ENCODE results near the gene WLS. TPM values are rescaled to one million over a fixed set of nuclear protein-coding genes. Genes with fewer than 3 reads are reported as not detected.

WLS gene
- total RNA-seq, 4 donors from 2014 or later: 44.1 to 160 (median 76.8) TPM

DNA sequence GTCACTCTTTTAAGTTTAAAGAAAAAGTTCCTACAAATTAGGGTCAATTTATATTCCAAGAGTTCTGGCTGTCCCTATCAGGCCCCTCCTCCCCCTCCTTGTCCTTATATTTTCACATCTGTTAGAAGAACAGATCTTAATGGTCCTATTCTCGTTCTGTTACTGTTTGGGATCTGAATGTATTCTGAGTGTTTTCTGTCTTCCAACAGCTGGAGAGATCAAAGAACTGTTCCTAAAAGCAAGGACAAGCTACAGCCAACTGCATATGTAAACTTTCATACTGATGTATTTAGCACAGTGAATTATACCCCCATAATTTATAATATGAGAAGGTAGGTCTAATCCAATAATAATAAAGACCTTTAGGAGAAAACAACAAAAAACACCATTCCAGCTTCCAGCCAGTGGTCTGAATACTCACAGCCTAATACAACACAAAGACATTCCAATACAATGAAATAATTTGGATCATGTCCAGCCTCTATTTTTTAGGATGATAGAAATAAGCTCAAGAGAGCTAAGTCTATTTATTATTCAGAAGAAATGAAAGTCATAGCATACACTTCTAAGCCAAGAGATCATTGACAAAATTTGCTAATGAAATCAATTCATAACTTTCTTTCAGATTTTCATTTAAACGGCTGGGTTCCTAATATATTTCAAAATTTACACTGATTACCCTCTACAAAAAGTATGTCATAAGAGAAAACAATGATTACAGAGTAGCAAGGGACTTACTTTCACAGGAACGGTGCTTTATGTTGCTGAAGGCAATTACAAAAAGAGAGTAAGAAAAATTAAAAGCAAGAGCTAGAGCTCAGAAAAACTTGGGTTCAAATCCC lies 25.3 kb downstream of the WLS start:
- no peak for TF ChIP-seq POLR2A (IDR thresholded peaks at IDR 0.05)
- TF ChIP-seq, protein P1, sequence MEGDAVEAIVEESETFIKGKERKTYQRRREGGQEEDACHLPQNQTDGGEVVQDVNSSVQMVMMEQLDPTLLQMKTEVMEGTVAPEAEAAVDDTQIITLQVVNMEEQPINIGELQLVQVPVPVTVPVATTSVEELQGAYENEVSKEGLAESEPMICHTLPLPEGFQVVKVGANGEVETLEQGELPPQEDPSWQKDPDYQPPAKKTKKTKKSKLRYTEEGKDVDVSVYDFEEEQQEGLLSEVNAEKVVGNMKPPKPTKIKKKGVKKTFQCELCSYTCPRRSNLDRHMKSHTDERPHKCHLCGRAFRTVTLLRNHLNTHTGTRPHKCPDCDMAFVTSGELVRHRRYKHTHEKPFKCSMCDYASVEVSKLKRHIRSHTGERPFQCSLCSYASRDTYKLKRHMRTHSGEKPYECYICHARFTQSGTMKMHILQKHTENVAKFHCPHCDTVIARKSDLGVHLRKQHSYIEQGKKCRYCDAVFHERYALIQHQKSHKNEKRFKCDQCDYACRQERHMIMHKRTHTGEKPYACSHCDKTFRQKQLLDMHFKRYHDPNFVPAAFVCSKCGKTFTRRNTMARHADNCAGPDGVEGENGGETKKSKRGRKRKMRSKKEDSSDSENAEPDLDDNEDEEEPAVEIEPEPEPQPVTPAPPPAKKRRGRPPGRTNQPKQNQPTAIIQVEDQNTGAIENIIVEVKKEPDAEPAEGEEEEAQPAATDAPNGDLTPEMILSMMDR (IDR thresholded peaks at IDR 0.05): no peak
- Histone ChIP-seq H3K4me1 (no peaks in the 10 kb centered on the region), H3K36me3 (no peaks in the 10 kb centered on the region), H3K4me3 (no peak overlapping the region), H3K27ac (no peak overlapping the region), H3K9me3 (no peaks in the 10 kb centered on the region), H3K27me3 (no peaks in the 10 kb centered on the region)
- intact Hi-C loops (cut with DNase I; ENCODE audit: low total_unique reads): no loop called here
- no peak for DNase-seq

DNA sequence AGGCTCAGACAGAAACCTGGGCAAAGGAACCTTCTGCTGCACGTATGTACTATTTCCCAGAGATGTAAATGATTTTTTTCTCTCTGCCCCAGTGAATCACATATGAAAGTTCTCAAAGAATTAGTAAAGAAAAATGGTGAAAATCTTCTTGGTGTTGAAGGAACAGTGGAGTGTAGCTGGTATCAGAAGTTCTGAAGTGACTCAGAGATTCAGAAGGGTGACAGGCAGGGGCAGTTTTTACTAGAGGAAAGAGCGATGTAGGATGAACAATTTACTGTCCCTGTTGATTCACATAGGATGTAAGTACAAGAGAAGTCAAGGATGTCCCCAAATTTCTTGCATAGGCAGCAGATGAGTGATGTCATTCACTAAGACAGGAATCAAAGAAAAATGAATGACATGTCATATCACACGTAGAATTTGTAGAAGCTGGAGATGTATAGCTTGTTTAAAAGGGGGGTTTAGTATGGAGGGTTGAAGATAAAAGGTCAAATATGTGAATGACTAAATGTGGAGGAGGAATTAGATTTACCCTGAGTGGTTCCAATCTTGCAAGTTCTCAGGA lies 26.4 kb downstream of the WLS start:
- Histone ChIP-seq H3K36me3 (no peaks in the 10 kb centered on the region), H3K4me1 (no peaks in the 10 kb centered on the region), H3K27ac (no peak overlapping the region), H3K4me3 (no peak overlapping the region), H3K9me3 (no peaks in the 10 kb centered on the region), H3K27me3 (no peaks in the 10 kb centered on the region)
- TF ChIP-seq, protein P1 (IDR thresholded peaks at IDR 0.05): no peak
- TF ChIP-seq POLR2A (IDR thresholded peaks at IDR 0.05): no peak
- DNase-seq: no peak
- intact Hi-C loops (cut with DNase I; ENCODE audit: low total_unique reads): no loop called here

DNA sequence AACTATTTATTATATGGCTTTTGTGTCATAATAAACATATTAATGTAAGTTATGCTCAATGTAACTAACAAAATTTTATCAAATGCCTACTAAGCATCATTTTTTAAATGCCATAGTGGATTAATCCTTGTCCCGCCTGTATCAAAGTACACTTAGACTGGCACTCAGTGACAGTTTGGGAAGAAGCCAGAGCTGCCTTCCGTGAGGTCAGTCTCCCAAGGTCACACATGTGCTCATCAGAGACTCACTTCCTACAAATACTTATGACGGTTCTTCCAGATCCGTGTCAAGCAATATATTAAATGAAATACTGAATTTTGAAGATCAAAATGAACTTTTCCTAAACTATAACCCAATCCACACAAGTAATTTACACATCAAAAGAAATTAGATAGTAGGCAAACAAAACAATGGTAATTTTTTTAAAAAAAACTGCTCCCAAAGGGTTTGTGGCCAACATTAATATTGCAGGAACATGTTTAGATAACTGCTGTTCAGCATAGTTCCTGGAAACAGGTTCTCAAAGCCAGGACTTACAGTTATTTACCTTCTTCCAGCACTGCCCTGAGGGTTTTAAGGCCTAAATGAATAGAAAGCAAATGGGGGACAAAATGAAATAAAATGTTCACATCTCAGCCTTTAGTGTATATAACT lies 27.2 kb downstream of the WLS start:
- no peaks in the 10 kb centered on the region for H3K4me1 ChIP-seq
- TF ChIP-seq POLR2A (IDR thresholded peaks at IDR 0.05): no peak
- TF ChIP-seq, protein P1 (IDR thresholded peaks at IDR 0.05): no peak
- H3K36me3 ChIP-seq: no peaks in the 10 kb centered on the region
- no peaks in the 10 kb centered on the region for H3K9me3 ChIP-seq
- no peak overlapping the region for H3K27ac ChIP-seq
- no peak for DNase-seq
- intact Hi-C loops (cut with DNase I; ENCODE audit: low total_unique reads): no loop called here
- H3K4me3 ChIP-seq: no peak overlapping the region
- H3K27me3 ChIP-seq: no peaks in the 10 kb centered on the region

DNA sequence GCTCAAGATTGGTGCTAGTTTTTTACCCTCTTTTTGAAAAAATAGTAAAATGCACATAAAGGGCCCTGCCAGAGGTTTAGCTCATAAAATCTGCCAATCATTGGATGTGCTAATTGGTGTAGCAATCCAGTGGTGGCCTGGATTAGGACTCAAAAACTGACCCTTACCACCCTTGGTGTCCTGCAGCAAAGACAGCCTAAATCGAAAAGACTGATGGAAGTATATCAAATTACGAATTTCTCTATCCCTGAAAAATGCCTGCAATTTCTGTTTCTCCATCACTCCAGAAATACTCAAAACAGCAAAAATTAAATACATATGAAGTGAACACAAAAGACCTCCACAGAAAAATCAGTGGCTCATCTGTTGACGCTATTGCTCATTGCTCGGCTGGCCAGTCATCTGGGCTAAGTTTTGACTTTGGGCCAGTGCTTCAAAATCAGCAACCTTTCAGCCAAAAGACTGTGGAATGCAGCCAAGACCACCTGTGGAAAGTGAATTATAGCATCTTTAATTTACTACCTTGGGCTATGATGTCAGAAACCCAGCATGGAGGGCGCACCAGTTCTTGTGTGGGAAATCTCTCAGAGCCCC lies 30.0 kb downstream of the WLS start:
- Histone ChIP-seq H3K36me3 (no peaks in the 10 kb centered on the region), H3K4me1 (no peaks in the 10 kb centered on the region), H3K4me3 (no peak overlapping the region), H3K9me3 (no peaks in the 10 kb centered on the region), H3K27me3 (no peaks in the 10 kb centered on the region), H3K27ac (no peak overlapping the region)
- TF ChIP-seq, protein P1 (IDR thresholded peaks at IDR 0.05): no peak
- no peak for TF ChIP-seq POLR2A (IDR thresholded peaks at IDR 0.05)
- intact Hi-C loops (cut with DNase I; ENCODE audit: low total_unique reads): no loop called here
- no peak for DNase-seq
